SJSA1 (cell line): ENCODE measurements around the gene PPP1R16B. TPM values are rescaled to one million over a fixed set of nuclear protein-coding genes. Genes with fewer than 3 reads are reported as not detected.

ENCODE experiments used
- DNase-seq, 2 experiments: peaks; one replicate each; pipeline ENCODE4 v3.0.0-alpha.2; 2015 to 2020; ENCODE audit warnings: low spot score in 2 of 2, low read depth in 1 of 2
- H3K27ac ChIP-seq: fragments of 250-450 bp; sonication (Bioruptor Pico); 2 replicates; pipeline ENCODE4 v1.5.1; 2020; ENCODE audit warnings: mild to moderate bottlenecking, moderate library complexity
- H3K27me3 ChIP-seq: fragments of 250-450 bp; sonication (Bioruptor Pico); replicated peaks from 2 replicates; pipeline ENCODE4 v1.5.1; 2020; ENCODE audit warnings: mild to moderate bottlenecking, moderate library complexity
- H3K36me3 ChIP-seq: fragments of 250-450 bp; sonication (Bioruptor Pico); 2 replicates; pipeline ENCODE4 v1.5.1; 2020; ENCODE audit warnings: mild to moderate bottlenecking
- H3K4me1 ChIP-seq: fragments of 250-450 bp; sonication (Bioruptor Pico); replicated peaks from 2 replicates; pipeline ENCODE4 v1.6.1; 2021; ENCODE audit warnings: mild to moderate bottlenecking
- H3K4me3 ChIP-seq: fragments of 250-450 bp; sonication (Bioruptor Pico); 2 replicates; pipeline ENCODE4 v1.5.1; 2020; ENCODE audit warnings: mild to moderate bottlenecking
- H3K9me3 ChIP-seq: fragments of 250-450 bp; sonication (Bioruptor Pico); replicated peaks from 2 replicates; pipeline ENCODE4 v1.5.1; 2020; ENCODE audit warnings: mild to moderate bottlenecking
- total RNA-seq: library from RNA; depleted of rRNA; stranded (reverse); fragments of >200 nt; shearing (Covaris generic); gene quantifications from 2 replicates; pipeline ENCODE4 v1.2.3, GENCODE V29; 2014

The PPP1R16B gene
- total RNA-seq, 1 experiment from 2014 or later: 0.03 TPM

DNA sequence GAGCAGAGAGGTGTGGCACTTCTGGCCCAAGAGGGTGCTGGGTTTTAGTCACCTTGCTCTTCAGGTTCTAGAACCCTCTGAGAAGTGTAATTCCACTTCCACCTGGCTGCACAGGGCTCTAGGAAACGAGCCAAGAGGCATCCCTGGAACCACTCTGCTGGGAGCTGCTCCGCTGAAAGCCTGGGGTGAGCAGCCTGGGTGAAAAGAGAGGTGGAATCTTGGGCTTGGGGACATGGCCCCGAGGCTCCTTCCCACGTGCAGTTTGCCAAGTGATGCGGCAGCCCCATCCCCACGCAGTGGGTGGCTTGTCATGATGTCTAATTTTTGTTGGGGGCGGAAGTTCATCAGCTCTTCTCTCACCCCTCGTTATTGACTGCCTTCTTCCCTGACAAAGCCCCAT lies 32.8 kb downstream of the PPP1R16B start:
- no peak overlapping the region for H3K27ac ChIP-seq
- no peak overlapping the region for H3K4me3 ChIP-seq
- no peak for DNase-seq
- peaks cover 24% of the 10 kb centered on the region; the same call in 1 of the 2 replicates for H3K27me3 ChIP-seq
- no peaks in the 10 kb centered on the region for H3K36me3 ChIP-seq
- H3K4me1 ChIP-seq: no peaks in the 10 kb centered on the region
- H3K9me3 ChIP-seq: no peaks in the 10 kb centered on the region

GRCh38 chr20:38839563-38839962 lies 34.1 kb downstream of the PPP1R16B start:
- Histone ChIP-seq H3K27ac (no peak overlapping the region), H3K4me3 (no peak overlapping the region), H3K4me1 (no peaks in the 10 kb centered on the region), H3K9me3 (no peaks in the 10 kb centered on the region), H3K27me3 (peaks cover 24% of the 10 kb centered on the region; the same call in 1 of the 2 replicates), H3K36me3 (no peaks in the 10 kb centered on the region)
- DNase-seq: no peak

DNA sequence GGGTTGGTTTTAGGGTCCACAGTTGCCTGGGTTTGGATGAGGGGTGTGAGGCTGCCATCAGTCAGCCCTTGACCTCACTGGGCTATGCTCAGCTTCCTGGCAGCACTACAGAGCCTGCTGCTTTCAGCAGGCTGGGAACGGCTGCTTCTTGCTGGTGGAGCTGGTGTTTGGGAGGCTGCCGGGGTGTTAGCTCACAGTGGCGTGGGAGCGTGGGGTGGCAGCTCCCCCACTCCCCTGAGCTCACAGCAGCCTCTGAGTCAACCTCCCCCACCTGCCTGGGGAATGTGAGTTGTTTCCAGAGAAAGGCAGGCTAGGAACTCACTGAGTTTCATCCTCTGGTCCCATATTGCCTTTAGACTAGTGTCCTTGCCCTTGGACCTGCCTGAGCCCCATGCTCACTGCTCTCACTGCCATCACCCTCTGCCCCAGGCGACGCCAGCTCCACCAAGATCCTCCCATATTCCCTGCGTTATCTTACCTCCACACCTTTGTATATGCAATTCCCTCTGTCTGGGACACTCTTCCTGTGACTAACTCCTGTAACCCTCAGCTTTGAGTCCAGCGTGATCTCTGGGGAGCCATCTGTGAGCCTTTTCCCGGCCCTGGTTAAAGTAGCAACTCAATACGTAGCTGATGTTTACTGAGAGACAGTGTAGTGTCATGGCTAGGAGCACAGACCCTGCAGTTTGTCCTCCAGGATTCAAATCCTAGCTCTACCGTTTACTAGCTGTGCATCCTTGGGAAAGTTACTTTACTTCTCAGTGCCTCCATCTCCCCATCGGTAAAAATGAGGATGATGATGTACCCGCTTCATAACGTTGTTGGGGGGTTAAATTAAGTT lies 34.8 kb downstream of the PPP1R16B start:
- H3K9me3 ChIP-seq: no peaks in the 10 kb centered on the region
- H3K27me3 ChIP-seq: peaks cover 24% of the 10 kb centered on the region
- H3K4me3 ChIP-seq: no peak overlapping the region
- no peak overlapping the region for H3K27ac ChIP-seq
- no peaks in the 10 kb centered on the region for H3K36me3 ChIP-seq
- H3K4me1 ChIP-seq: no peaks in the 10 kb centered on the region
- no peak for DNase-seq

- no peak overlapping the region for H3K27ac ChIP-seq
- no peaks in the 10 kb centered on the region for H3K4me1 ChIP-seq
- H3K36me3 ChIP-seq: no peaks in the 10 kb centered on the region
- no peak for DNase-seq
- H3K4me3 ChIP-seq: no peak overlapping the region
- no peaks in the 10 kb centered on the region for H3K9me3 ChIP-seq
- peaks cover 32% of the 10 kb centered on the region for H3K27me3 ChIP-seq
These were observed 35.5 kb downstream of the PPP1R16B start for GRCh38 chr20:38840894-38841470.

GRCh38 chr20:38841570-38841969 lies 36.1 kb downstream of the PPP1R16B start:
- no peaks in the 10 kb centered on the region for H3K4me1 ChIP-seq
- no peak for DNase-seq
- H3K36me3 ChIP-seq: no peaks in the 10 kb centered on the region
- peaks cover 35% of the 10 kb centered on the region for H3K27me3 ChIP-seq
- no peaks in the 10 kb centered on the region for H3K9me3 ChIP-seq
- H3K27ac ChIP-seq: no peak overlapping the region
- H3K4me3 ChIP-seq: no peak overlapping the region

DNA sequence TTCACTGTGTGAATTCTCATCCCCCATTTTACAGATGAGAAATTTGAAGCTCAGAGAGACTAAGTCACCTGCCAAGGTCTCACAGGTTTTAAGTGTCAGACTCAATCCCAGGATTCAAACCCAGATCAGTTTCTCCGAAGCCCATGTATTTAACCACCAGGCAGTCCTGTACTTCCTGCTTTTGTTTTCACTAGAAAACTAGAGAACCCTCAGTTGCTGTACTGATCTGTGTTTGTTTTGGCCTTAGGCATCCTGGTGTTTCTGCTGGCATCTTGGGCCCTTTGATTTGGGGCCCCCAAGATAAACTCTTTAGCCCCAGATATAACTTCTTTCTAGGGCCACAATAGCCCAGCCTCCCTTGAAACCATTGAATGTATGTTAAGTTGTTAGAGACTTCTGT lies 36.5 kb downstream of the PPP1R16B start:
- Histone ChIP-seq H3K27ac (no peak overlapping the region), H3K9me3 (no peaks in the 10 kb centered on the region), H3K4me3 (no peak overlapping the region), H3K27me3 (peaks cover 35% of the 10 kb centered on the region), H3K36me3 (no peaks in the 10 kb centered on the region), H3K4me1 (no peaks in the 10 kb centered on the region)
- no peak for DNase-seq

DNA sequence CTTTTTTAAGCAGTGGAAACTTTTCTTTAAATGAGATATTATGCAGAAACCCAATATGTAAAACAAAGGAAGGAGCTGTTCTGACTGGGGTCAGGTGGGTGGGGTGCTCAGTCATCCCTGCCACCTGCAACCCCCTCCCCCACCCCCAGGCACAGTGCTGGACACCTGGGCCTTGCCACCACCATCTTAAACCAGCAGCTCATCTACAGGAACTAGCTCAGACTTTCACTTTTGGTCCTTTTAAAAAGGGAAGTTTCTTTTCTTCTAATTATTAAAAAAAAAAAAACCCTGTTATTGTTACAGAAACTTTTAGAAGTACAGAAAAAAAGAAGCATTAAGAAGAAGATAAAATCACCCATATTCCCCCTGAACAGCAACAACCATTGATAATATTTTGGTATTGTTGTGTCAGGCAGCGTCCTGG lies 37.1 kb downstream of the PPP1R16B start:
- peaks cover 37% of the 10 kb centered on the region for H3K27me3 ChIP-seq
- no peak overlapping the region for H3K4me3 ChIP-seq
- H3K36me3 ChIP-seq: no peaks in the 10 kb centered on the region
- no peaks in the 10 kb centered on the region for H3K9me3 ChIP-seq
- no peak for DNase-seq
- H3K4me1 ChIP-seq: no peaks in the 10 kb centered on the region
- H3K27ac ChIP-seq: no peak overlapping the region

DNA sequence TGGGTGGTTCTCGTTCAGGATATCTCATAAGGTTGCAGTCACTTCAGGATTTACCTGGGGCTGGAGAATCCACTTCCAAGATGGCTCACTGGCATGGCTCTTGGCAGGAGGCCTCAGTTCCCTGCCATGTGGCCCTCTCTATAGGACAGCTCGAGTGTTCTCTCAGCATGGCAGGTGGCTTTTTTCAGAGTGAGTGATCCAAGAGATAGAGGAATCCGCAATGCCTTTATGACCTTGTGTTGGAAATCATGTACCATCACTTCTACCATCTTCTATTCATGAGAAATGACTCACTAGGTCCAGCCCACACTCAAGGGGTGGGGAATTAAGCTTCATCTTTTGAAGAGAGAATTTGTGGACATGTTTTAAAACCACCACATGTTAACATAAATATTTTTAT lies 37.8 kb downstream of the PPP1R16B start:
- no peaks in the 10 kb centered on the region for H3K9me3 ChIP-seq
- H3K36me3 ChIP-seq: no peaks in the 10 kb centered on the region
- no peak for DNase-seq
- no peak overlapping the region for H3K4me3 ChIP-seq
- H3K4me1 ChIP-seq: no peaks in the 10 kb centered on the region
- H3K27me3 ChIP-seq: peaks cover 39% of the 10 kb centered on the region
- no peak overlapping the region for H3K27ac ChIP-seq

DNA sequence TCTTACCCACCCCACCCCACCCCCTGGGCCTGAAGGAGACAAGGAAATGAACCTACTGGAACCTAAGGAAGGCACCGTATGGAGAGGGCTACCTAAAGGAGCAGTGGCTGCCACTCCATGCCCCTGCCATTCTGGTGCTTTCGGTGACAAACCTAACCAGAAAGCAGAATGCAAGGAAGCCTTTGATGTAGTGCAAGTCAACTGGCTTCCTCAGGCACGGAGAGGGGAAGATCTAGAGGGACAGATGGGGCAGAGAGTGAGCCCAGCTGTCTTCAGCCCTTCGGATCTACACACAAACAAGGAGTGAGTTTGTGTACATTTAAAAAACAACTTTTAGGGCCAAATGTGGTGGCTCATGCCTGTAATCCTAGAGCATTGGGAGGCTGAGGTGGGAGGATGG lies 39.5 kb downstream of the PPP1R16B start:
- no peak for DNase-seq
- H3K9me3 ChIP-seq: no peaks in the 10 kb centered on the region
- no peak overlapping the region for H3K27ac ChIP-seq
- no peaks in the 10 kb centered on the region for H3K4me1 ChIP-seq
- peaks cover 31% of the 10 kb centered on the region for H3K27me3 ChIP-seq
- no peaks in the 10 kb centered on the region for H3K36me3 ChIP-seq
- H3K4me3 ChIP-seq: no peak overlapping the region

DNA sequence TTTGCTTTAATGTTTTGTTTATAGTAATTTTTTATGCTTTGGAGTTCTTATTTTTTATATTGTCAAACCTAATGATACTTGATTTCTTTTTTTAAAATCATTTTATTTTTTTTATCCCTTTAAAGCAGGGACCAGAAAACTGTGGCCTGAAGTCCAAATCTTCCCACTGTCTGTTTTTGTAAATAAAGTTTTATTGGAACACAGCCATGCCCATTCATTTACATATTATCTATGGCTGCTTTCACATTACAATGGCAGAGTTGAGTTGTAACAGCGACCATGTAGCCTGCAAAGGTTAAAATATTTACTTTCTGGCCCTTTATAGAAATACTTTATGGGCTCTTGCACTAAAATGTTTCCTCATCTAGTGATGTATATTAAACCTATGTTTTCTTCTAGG lies 42.3 kb downstream of the PPP1R16B start:
- peaks cover 21% of the 10 kb centered on the region for H3K27me3 ChIP-seq
- DNase-seq: no peak
- H3K36me3 ChIP-seq: no peaks in the 10 kb centered on the region
- H3K4me3 ChIP-seq: no peak overlapping the region
- H3K9me3 ChIP-seq: no peaks in the 10 kb centered on the region
- no peak overlapping the region for H3K27ac ChIP-seq
- H3K4me1 ChIP-seq: no peaks in the 10 kb centered on the region

- H3K9me3 ChIP-seq: no peaks in the 10 kb centered on the region
- no peak overlapping the region for H3K4me3 ChIP-seq
- H3K27ac ChIP-seq: no peak overlapping the region
- H3K4me1 ChIP-seq: no peaks in the 10 kb centered on the region
- H3K36me3 ChIP-seq: no peaks in the 10 kb centered on the region
- H3K27me3 ChIP-seq: peaks cover 19% of the 10 kb centered on the region
- no peak for DNase-seq
These were observed 48.3 kb downstream of the PPP1R16B start for GRCh38 chr20:38853759-38854158.

GRCh38 chr20:38854654-38855066 lies 49.2 kb downstream of the PPP1R16B start:
- DNase-seq: no peak
- H3K36me3 ChIP-seq: no peaks in the 10 kb centered on the region

DNA sequence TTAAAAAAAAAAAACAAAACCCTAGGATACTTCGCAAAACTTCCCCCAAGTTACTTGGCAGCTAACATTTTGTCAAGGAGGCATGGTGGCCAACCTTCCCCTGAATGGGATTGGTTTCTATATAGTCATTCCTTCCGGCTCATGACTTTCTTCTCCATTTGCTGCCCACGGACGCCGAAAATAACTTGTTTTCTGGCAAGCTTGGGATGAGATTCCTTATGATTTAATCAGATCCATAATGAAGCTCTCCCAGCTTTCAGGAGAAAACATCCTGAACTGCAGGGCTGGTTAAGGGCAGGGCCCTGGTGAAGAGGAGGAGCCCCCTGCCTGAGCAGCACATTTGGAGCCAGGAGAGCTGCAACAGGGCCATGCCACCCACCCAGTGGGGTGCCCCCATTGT lies 49.9 kb downstream of the PPP1R16B start:
- no peak overlapping the region for H3K27ac ChIP-seq
- no peak overlapping the region for H3K4me3 ChIP-seq
- no peaks in the 10 kb centered on the region for H3K9me3 ChIP-seq
- H3K4me1 ChIP-seq: no peaks in the 10 kb centered on the region
- no peak for DNase-seq
- no peaks in the 10 kb centered on the region for H3K36me3 ChIP-seq
- peaks cover 28% of the 10 kb centered on the region for H3K27me3 ChIP-seq

More at GRCh38 chr20:38854654-38855066, 49.2 kb downstream of the PPP1R16B start:
- peaks cover 23% of the 10 kb centered on the region for H3K27me3 ChIP-seq
- H3K4me1 ChIP-seq: no peaks in the 10 kb centered on the region
- no peaks in the 10 kb centered on the region for H3K9me3 ChIP-seq
- H3K4me3 ChIP-seq: no peak overlapping the region
- H3K27ac ChIP-seq: no peak overlapping the region

- no peak for DNase-seq
- Histone ChIP-seq H3K27ac (no peak overlapping the region), H3K9me3 (no peaks in the 10 kb centered on the region), H3K27me3 (peaks cover 28% of the 10 kb centered on the region), H3K4me3 (no peak overlapping the region), H3K36me3 (no peaks in the 10 kb centered on the region), H3K4me1 (no peaks in the 10 kb centered on the region)
These were observed 51.1 kb downstream of the PPP1R16B start for GRCh38 chr20:38856570-38856969.
